ENCODE results near the gene TPSAB1.

DNA sequence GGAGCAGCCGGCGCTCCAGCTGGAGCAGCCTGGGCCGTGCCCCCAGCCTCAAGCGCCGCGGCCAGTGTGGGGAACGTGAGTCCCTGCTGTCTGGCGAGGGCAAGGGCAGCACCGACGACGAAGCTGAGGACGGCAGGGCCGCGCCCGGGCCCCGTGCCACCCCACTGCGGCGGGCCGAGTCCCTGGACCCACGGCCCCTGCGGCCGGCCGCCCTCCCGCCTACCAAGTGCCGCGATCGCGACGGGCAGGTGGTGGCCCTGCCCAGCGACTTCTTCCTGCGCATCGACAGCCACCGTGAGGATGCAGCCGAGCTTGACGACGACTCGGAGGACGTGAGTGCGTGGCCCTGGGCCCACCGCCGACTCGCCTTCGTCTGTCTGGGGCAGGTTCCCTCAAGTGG is 31.4 kb upstream of the TPSAB1 start:
- TF ChIP-seq, protein P1, sequence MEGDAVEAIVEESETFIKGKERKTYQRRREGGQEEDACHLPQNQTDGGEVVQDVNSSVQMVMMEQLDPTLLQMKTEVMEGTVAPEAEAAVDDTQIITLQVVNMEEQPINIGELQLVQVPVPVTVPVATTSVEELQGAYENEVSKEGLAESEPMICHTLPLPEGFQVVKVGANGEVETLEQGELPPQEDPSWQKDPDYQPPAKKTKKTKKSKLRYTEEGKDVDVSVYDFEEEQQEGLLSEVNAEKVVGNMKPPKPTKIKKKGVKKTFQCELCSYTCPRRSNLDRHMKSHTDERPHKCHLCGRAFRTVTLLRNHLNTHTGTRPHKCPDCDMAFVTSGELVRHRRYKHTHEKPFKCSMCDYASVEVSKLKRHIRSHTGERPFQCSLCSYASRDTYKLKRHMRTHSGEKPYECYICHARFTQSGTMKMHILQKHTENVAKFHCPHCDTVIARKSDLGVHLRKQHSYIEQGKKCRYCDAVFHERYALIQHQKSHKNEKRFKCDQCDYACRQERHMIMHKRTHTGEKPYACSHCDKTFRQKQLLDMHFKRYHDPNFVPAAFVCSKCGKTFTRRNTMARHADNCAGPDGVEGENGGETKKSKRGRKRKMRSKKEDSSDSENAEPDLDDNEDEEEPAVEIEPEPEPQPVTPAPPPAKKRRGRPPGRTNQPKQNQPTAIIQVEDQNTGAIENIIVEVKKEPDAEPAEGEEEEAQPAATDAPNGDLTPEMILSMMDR (conservative IDR thresholded peaks at IDR 0.05) = no peak
- no peak for TF ChIP-seq EZH2 (IDR thresholded peaks at IDR 0.05; ENCODE audit: low read depth)

Data from PC-9 (cell line).